HepG2 (cell line): ENCODE measurements around the gene KANSL1L. TPM values are rescaled to one million over a fixed set of nuclear protein-coding genes. Genes with fewer than 3 reads are reported as not detected.

Experiments used
- ATAC-seq: fragments of 200-7000 bp; cut with Tn5 transposase; 3 replicates; pipeline ENCODE4 v1.9.1; 2020; ENCODE audit warnings: mild to moderate bottlenecking, moderate library complexity
- BruUV-seq: library from RNA; stranded (reverse); fragments of 400-500 nt; replicated peaks from 2 replicates; lab custom pipeline; 2021; lab: Mats Ljungman, UMichigan
- CTCF ChIA-PET: fragments of 300-600 bp; formaldehyde crosslinking; extraction: SDS; loops from one replicate; lab custom pipeline; 2021; ENCODE audit warnings: low total read pairs, inconsistent platforms, low intra/inter-chr PET ratio; lab: Yijun Ruan, JAX
- POLR2A ChIA-PET: fragments of 350-600 bp; sonication (Branson Sonifier 250); formaldehyde crosslinking; loops from one replicate; lab custom pipeline; 2020; ENCODE audit warnings: antibody characterized with exemption, inconsistent platforms; lab: Yijun Ruan, JAX
- DNase-seq: peaks from one replicate; pipeline ENCODE4 v3.0.0-alpha.2; 2015; ENCODE audit warnings: low spot score
- FAIRE-seq: peaks from 3 replicates; lab custom pipeline; 2011; peaks lifted over from hg19 to GRCh38; lab: Jason Lieb, UNC
- H2AFZ ChIP-seq: one replicate; pipeline ENCODE4 v1.6.1; 2011; ENCODE audit warnings: low read length, inconsistent platforms
- H3K27ac ChIP-seq: fragments of 300-600 bp; 3 replicates; pipeline ENCODE4 v1.8.0; 2011; ENCODE audit warnings: mixed run types, mild to moderate bottlenecking, mixed read lengths, low read length, inconsistent platforms; ENCODE audit not compliant: insufficient read depth; ENCODE audit errors: extremely low read length
- H3K27me3 ChIP-seq, 2 experiments: fragments of 200-600 bp in 1 of 2; 2 replicates in 1 of 2; 3 replicates in 1 of 2; pipeline versions ENCODE4 v1.6.0 to v1.8.0; 2011; ENCODE audit warnings: low read length in 2 of 2, mild to moderate bottlenecking in 2 of 2, moderate library complexity in 2 of 2, inconsistent platforms in 1 of 2; ENCODE audit not compliant: insufficient read depth in 2 of 2, control insufficient read depth in 1 of 2
- H3K36me3 ChIP-seq, 2 experiments: fragments of 200-600 bp in 1 of 2; replicated peaks in 1 of 2; 2 replicates in 1 of 2; 3 replicates in 1 of 2; pipeline versions ENCODE4 v1.5.1 to v1.8.0; 2011; ENCODE audit warnings: low read length in 2 of 2, inconsistent platforms in 1 of 2; ENCODE audit not compliant: insufficient read depth in 2 of 2, control insufficient read depth in 1 of 2
- H3K4me1 ChIP-seq: 2 replicates; pipeline ENCODE4 v1.5.1; 2012; ENCODE audit warnings: low read length, inconsistent platforms; ENCODE audit not compliant: insufficient read depth
- H3K4me2 ChIP-seq: 2 replicates; pipeline ENCODE4 v1.6.0; 2011; ENCODE audit warnings: low read depth, low read length, inconsistent platforms
- H3K4me3 ChIP-seq, 3 experiments: fragments of 200-600 bp in 1 of 3; sonication (generic), shearing (Covaris generic) in 1 of 3; replicated peaks in 1 of 3; 2 replicates each; pipeline ENCODE4 v1.5.1; 2011 to 2016; ENCODE audit warnings: low read length in 3 of 3, inconsistent platforms in 2 of 3, low read depth in 2 of 3, mild to moderate bottlenecking in 2 of 3, control low read depth in 1 of 3, mixed read lengths in 1 of 3; ENCODE audit not compliant: insufficient read depth in 1 of 3
- H3K79me2 ChIP-seq: one replicate; pipeline ENCODE4 v1.6.1; 2011; ENCODE audit warnings: low read length, inconsistent platforms; ENCODE audit not compliant: insufficient read depth
- H3K9ac ChIP-seq: 2 replicates; pipeline ENCODE4 v1.6.0; 2011; ENCODE audit warnings: mild to moderate bottlenecking, low read depth, low read length, inconsistent platforms; ENCODE audit not compliant: insufficient read depth
- H3K9me3 ChIP-seq: 2 replicates; pipeline ENCODE4 v1.5.1; 2012; ENCODE audit warnings: mild to moderate bottlenecking, low read length
- H4K20me1 ChIP-seq: 2 replicates; pipeline ENCODE4 v1.6.0; 2011; ENCODE audit warnings: inconsistent platforms, mild to moderate bottlenecking, low read length, moderate library complexity; ENCODE audit not compliant: insufficient read depth
- ARNTL ChIP-seq: sonication (generic); formaldehyde crosslinking; IDR thresholded peaks from 2 replicates; pipeline ENCODE4 v1.4.0; 2020; ENCODE audit warnings: mild to moderate bottlenecking, missing genetic modification reagents
- NFE2L2 ChIP-seq: fragments of 150-350 bp; IDR thresholded peaks from 2 replicates; pipeline ENCODE4 v1.6.1; 2014; ENCODE audit warnings: low read length
- NONO ChIP-seq, 2 experiments: fragments of 450-650 bp in 1 of 2; sonication (generic) in 1 of 2; formaldehyde crosslinking in 1 of 2; IDR thresholded peaks in 1 of 2; conservative IDR thresholded peaks in 1 of 2; 2 replicates each; pipeline versions ENCODE4 v1.6.1 to v1.8.0; 2017 to 2022; ENCODE audit warnings: mild to moderate bottlenecking in 1 of 2, missing genetic modification reagents in 1 of 2, moderate library complexity in 1 of 2
- NR2F1 ChIP-seq, 2 experiments: fragments of 450-650 bp in 1 of 2; formaldehyde crosslinking in 1 of 2; IDR thresholded peaks; 2 replicates each; pipeline versions ENCODE4 v1.5.0 to v1.6.1; 2016 to 2020; ENCODE audit warnings: mild to moderate bottlenecking in 1 of 2, missing compliant biosample characterization in 1 of 2, missing genetic modification reagents in 1 of 2, moderate library complexity in 1 of 2
- SIN3A ChIP-seq: IDR thresholded peaks from 2 replicates; pipeline ENCODE4 v1.6.1; 2011; ENCODE audit warnings: low read depth, mild to moderate bottlenecking, control low read depth, low read length, borderline replicate concordance
- THYN1 ChIP-seq: sonication (generic); formaldehyde crosslinking; IDR thresholded peaks from 2 replicates; pipeline ENCODE4 v1.8.1; 2023; ENCODE audit warnings: low read depth, mild to moderate bottlenecking, moderate library complexity, missing genetic modification reagents, borderline replicate concordance
- WGBS: methylation state at CpG from one replicate; pipeline ENCODE4 v1.1.6; 2017; ENCODE audit warnings: low lambda C conversion rate; 5-methylcytosine and 5-hydroxymethylcytosine counted together
- in situ Hi-C: cut with HindIII; loops from 2 replicates; pipeline ENCODE4 v1.10.0; 2017; ENCODE audit warnings: low pct_unique_long_range_greater_than_20kb; ENCODE audit not compliant: extremely low pct_ligation_motif_present
- intact Hi-C: fragments of 100-400 bp; cut with micrococcal nuclease; formaldehyde crosslinking; loops from one replicate; pipeline ENCODE4 v1.10.0; 2022; ENCODE audit not compliant: unreplicated experiment
- polyA plus RNA-seq, 8 experiments: library from polyadenylated mRNA; depleted of rRNA in 3 of 8; stranded (reverse) in 7 of 8; unstranded in 1 of 8; fragments of >200 nt; fragmentation: Illumina TruSeq in 4 of 8; extraction: Trizol in 4 of 8; gene quantifications; 2 replicates each; pipeline versions ENCODE4 v1.2.1 to v1.2.3, GENCODE V29; 2011 to 2016; ENCODE audit warnings: low read depth in 4 of 8, missing spikeins in 1 of 8, mixed read lengths in 1 of 8; ENCODE audit not compliant: insufficient read depth in 1 of 8
- total RNA-seq, 5 experiments: library from RNA; depleted of rRNA; stranded (reverse); fragments of >200 nt; fragmentation: Illumina TruSeq; extraction: Trizol; gene quantifications; 2 replicates each; pipeline ENCODE4 v1.2.3, GENCODE V29; 2016; ENCODE audit warnings: low read depth in 1 of 5

Gene KANSL1L
- total and polyA plus RNA-seq, 2 of the 13 experiments (the other 11 are each of a cell fraction or from before 2014, with no cell fraction given), result 5.4 to 10.3 TPM

GRCh38 chr2:210003359-210003758 lies 167.8 kb downstream of the KANSL1L start:
- H2AFZ ChIP-seq, result no peak overlapping the region
- intact Hi-C loops (no loop called here), in situ Hi-C loops (no loop called here)
- no peaks in the 10 kb centered on the region; a peak in 1 of 5 replicates for H3K27me3 ChIP-seq
- DNase-seq (no peak), ATAC-seq (no peak), FAIRE-seq (no peak)
- 4% methylated on average over 2 of the region's 2 CpGs for WGBS
- peak overlapping the region; percentile 86 for H3K4me2 ChIP-seq
- H3K4me3 ChIP-seq, result peak overlapping the region; percentile 90 to 97 (median 94)
- POLR2A ChIA-PET, result interaction anchor here (0.8 kb wide), 1 partner anchor 187 kb away, joined by 3 read pairs; no protein-coding TSS in a partner anchor
- H4K20me1 ChIP-seq, result peaks cover 23% of the 10 kb centered on the region
- H3K9ac ChIP-seq, result peak overlapping the region; percentile 83
- CTCF ChIA-PET, result no interaction called here
- H3K36me3 ChIP-seq, result peaks cover 0 to 9% of the 10 kb centered on the region in 2 experiments; a peak in 4 of 5 replicates
- peak overlapping the region; percentile 4 for H3K27ac ChIP-seq
- H3K4me1 ChIP-seq, result peaks cover 57% of the 10 kb centered on the region
- TF ChIP-seq NONO (IDR thresholded peaks at IDR 0.05) (no peak), NONO (CRISPR knock-in tag; conservative IDR thresholded peaks at IDR 0.05) (0 out of 2 replicates have a peak, but pooled peaks have one; percentile 18), NR2F1 (CRISPR knock-in tag; IDR thresholded peaks at IDR 0.05) (no peak), SIN3A (0 out of 2 replicates have a peak, but pooled peaks have one; percentile 26), THYN1 (0 out of 2 replicates have a peak, but pooled peaks have one; percentile 3), ARNTL (CRISPR knock-in tag) (0 out of 2 replicates have a peak, but pooled peaks have one; percentile 0), NFE2L2 (no peak)
- H3K79me2 ChIP-seq, result peaks cover 58% of the 10 kb centered on the region
- BruUV-seq, result no TSS peak
- H3K9me3 ChIP-seq, result no peaks in the 10 kb centered on the region
